Stomach (tissue), 9 donors: ENCODE results near the gene DSE. TPM values are rescaled to one million over a fixed set of nuclear protein-coding genes. Genes with fewer than 3 reads are reported as not detected.

Source experiments
- DNase-seq, 2 donors: peaks; one replicate each; pipeline versions ENCODE4 v3.0.0 to v3.0.0-alpha.2; 2013 to 2019
- H3K27ac ChIP-seq, 5 donors: fragments of 200-600 bp in 4 of 5; sonication (generic) in 4 of 5; one replicate each; pipeline ENCODE4 v1.5.1; 2013 to 2019; ENCODE audit warnings: mild to moderate bottlenecking in 1 of 5, moderate library complexity in 1 of 5
- H3K27me3 ChIP-seq, 3 donors: fragments of 200-600 bp; sonication (generic); one replicate each; pipeline ENCODE4 v1.5.1; 2017 to 2019; ENCODE audit warnings: mixed run types in 1 of 3
- H3K36me3 ChIP-seq, 4 donors: fragments of 200-600 bp; sonication (generic); 1 replicate in 3 of 4; 2 replicates in 1 of 4; pipeline ENCODE4 v1.5.1; 2016 to 2019
- H3K4me1 ChIP-seq, 4 donors: fragments of 200-600 bp; sonication (generic); one replicate each; pipeline ENCODE4 v1.5.1; 2016 to 2019
- H3K4me3 ChIP-seq, 4 donors: fragments of 200-600 bp; sonication (generic) in 3 of 4; one replicate each; pipeline ENCODE4 v1.5.1; 2016 to 2019; ENCODE audit warnings: mild to moderate bottlenecking in 1 of 4
- H3K9me3 ChIP-seq, 4 donors: fragments of 200-600 bp; sonication (generic); one replicate each; pipeline ENCODE4 v1.5.1; 2016 to 2019
- EP300 ChIP-seq: sonication (generic); formaldehyde crosslinking; IDR thresholded peaks from one replicate; pipeline ENCODE4 v1.6.1; 2017; ENCODE audit warnings: antibody characterized with exemption
- POLR2A ChIP-seq, 4 donors: fragments of 450-650 bp; IDR thresholded peaks; one replicate each; pipeline ENCODE4 v1.6.1; 2016; ENCODE audit warnings: antibody characterized with exemption in 4 of 4, control low read depth in 2 of 4, mild to moderate bottlenecking in 1 of 4, moderate library complexity in 1 of 4
- POLR2AphosphoS5 ChIP-seq, 3 donors: sonication (generic); formaldehyde crosslinking; IDR thresholded peaks; one replicate each; pipeline ENCODE4 v1.6.1; 2016; ENCODE audit warnings: antibody characterized with exemption in 3 of 3
- WGBS, 5 donors: extraction: QIAGEN DNeasy Blood & Tissue Kit in 3 of 5; methylation state at CpG; one replicate each; pipeline versions ENCODE4 v1.1.5 to v1.1.7; 2013 to 2018; 5-methylcytosine and 5-hydroxymethylcytosine counted together
- intact Hi-C: fragments of 100-400 bp; cut with DNase I; formaldehyde crosslinking; loops from one replicate; pipeline ENCODE4 v1.15.1; 2023; ENCODE audit warnings: low total_unique reads
- polyA plus RNA-seq, 3 donors: library from polyadenylated mRNA; stranded (reverse); fragments of 200-250 nt; gene quantifications; one replicate each; pipeline ENCODE4 v1.2.3, GENCODE V29; 2013
- total RNA-seq, 5 donors: library from RNA; depleted of rRNA; stranded (reverse); fragments of >200 nt; gene quantifications; one replicate each; pipeline versions ENCODE4 v1.1.0 to v1.2.3, GENCODE V29; 2014 to 2016
- TF ChIP-seq, protein P1 (sequence below), 7 experiments: fragments of 450-650 bp in 4 of 7; fragments of 200-600 bp in 3 of 7; sonication (generic) in 3 of 7; IDR thresholded peaks; one replicate each; pipeline ENCODE4 v1.5.1; 2016 to 2019; ENCODE audit warnings: antibody characterized with exemption in 7 of 7, control low read depth in 2 of 7, mild to moderate bottlenecking in 1 of 7
- donor health status: healthy with polysubstance abuse.
- donor health status: Bipolar disorder and iron deficiency.
- donor health status: healthy.

DSE gene
- total and polyA plus RNA-seq, 8 donors, result 3.8 to 39.8 (median 12.5) TPM

- no peaks in the 10 kb centered on the region for H3K36me3 ChIP-seq
- 5 to 8% (median 7%) methylated on average over 27 to 29 of the region's 29 CpGs for WGBS, 5 donors
- TF ChIP-seq, protein P1, sequence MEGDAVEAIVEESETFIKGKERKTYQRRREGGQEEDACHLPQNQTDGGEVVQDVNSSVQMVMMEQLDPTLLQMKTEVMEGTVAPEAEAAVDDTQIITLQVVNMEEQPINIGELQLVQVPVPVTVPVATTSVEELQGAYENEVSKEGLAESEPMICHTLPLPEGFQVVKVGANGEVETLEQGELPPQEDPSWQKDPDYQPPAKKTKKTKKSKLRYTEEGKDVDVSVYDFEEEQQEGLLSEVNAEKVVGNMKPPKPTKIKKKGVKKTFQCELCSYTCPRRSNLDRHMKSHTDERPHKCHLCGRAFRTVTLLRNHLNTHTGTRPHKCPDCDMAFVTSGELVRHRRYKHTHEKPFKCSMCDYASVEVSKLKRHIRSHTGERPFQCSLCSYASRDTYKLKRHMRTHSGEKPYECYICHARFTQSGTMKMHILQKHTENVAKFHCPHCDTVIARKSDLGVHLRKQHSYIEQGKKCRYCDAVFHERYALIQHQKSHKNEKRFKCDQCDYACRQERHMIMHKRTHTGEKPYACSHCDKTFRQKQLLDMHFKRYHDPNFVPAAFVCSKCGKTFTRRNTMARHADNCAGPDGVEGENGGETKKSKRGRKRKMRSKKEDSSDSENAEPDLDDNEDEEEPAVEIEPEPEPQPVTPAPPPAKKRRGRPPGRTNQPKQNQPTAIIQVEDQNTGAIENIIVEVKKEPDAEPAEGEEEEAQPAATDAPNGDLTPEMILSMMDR (IDR thresholded peaks at IDR 0.05), result no peak
- no peak for TF ChIP-seq POLR2A (IDR thresholded peaks at IDR 0.05)
- no peak for TF ChIP-seq POLR2AphosphoS5 (IDR thresholded peaks at IDR 0.05)
- peak overlapping the region; percentile 77 to 85 (median 81) for H3K4me3 ChIP-seq
- H3K27me3 ChIP-seq, result peaks cover 0 to 5% (median 0%) of the 10 kb centered on the region in 3 donors
- DNase-seq, result peak in 1 of 2 donors; percentile 25
- no peaks in the 10 kb centered on the region for H3K9me3 ChIP-seq
- H3K4me1 ChIP-seq, result peaks cover 7 to 33% (median 9%) of the 10 kb centered on the region in 4 donors
- H3K27ac ChIP-seq, result peak overlapping the region; percentile 78 to 95 (median 92)
- intact Hi-C loops, result no loop called here
Measured at GRCh38 chr6:116369964-116370759, 585 bp upstream of the DSE start.

- peak; percentile 56 to 91 for DNase-seq
- H3K4me3 ChIP-seq, result peak overlapping the region; percentile 77 to 85 (median 81)
- no peaks in the 10 kb centered on the region for H3K9me3 ChIP-seq
- H3K36me3 ChIP-seq, result no peaks in the 10 kb centered on the region
- intact Hi-C loops, result no loop called here
- H3K27me3 ChIP-seq, result peaks cover 0 to 5% (median 0%) of the 10 kb centered on the region in 3 donors
- 0 to 2% (median 1%) methylated on average over 18 to 75 of the region's 75 CpGs for WGBS, 5 donors
- H3K4me1 ChIP-seq, result peaks cover 7 to 33% (median 9%) of the 10 kb centered on the region in 4 donors
- TF ChIP-seq, protein P1 (IDR thresholded peaks at IDR 0.05), result no peak
- peak in 2 of 3 donors; percentile 27 to 59 for TF ChIP-seq POLR2AphosphoS5 (IDR thresholded peaks at IDR 0.05)
- peak overlapping the region; percentile 78 to 95 (median 92) for H3K27ac ChIP-seq
Measured at GRCh38 chr6:116371120-116371917, 572 bp downstream of the DSE start.

DNA sequence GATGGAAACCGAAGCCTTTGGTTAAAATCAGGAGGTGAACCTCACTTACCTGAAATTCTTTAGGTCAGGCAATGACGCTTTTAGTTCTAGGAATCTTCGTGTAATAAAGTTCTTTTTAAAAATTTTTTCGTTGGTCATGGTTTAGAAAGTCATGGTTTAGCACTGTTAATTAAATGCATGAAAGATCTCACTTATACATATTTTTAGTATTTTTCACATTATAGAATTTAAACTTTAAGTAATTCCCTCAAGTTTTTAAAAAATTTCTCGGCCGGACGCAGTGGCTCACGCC is 1.1 kb downstream of the DSE start:
- peak overlapping the region; percentile 77 to 85 (median 81) for H3K4me3 ChIP-seq
- DNase-seq, result no peak
- intact Hi-C loops, result no loop called here
- TF ChIP-seq POLR2AphosphoS5 (IDR thresholded peaks at IDR 0.05) (no peak), EP300 (no peak), POLR2A (IDR thresholded peaks at IDR 0.05) (no peak)
- TF ChIP-seq, protein P1 (IDR thresholded peaks at IDR 0.05), result no peak
- H3K27me3 ChIP-seq, result peaks cover 0 to 5% (median 0%) of the 10 kb centered on the region in 3 donors
- H3K4me1 ChIP-seq, result peaks cover 7 to 33% (median 9%) of the 10 kb centered on the region in 4 donors
- no peaks in the 10 kb centered on the region for H3K9me3 ChIP-seq
- WGBS, 5 donors, result 43 to 47% (median 45%) methylated on average over 8 of the region's 8 CpGs
- peak overlapping the region in 4 of 5 donors; percentile 84 to 95 (median 92) for H3K27ac ChIP-seq
- no peaks in the 10 kb centered on the region for H3K36me3 ChIP-seq

- Histone ChIP-seq H3K27ac (no peak overlapping the region), H3K4me3 (peak overlapping the region in 1 of 4 donors; percentile 22), H3K4me1 (peaks cover 7 to 33% (median 9%) of the 10 kb centered on the region in 4 donors), H3K27me3 (peaks cover 0 to 5% (median 0%) of the 10 kb centered on the region in 3 donors), H3K9me3 (no peaks in the 10 kb centered on the region), H3K36me3 (no peaks in the 10 kb centered on the region)
- TF ChIP-seq EP300 (no peak), POLR2AphosphoS5 (IDR thresholded peaks at IDR 0.05) (no peak), POLR2A (IDR thresholded peaks at IDR 0.05) (no peak)
- TF ChIP-seq, protein P1 (IDR thresholded peaks at IDR 0.05), result no peak
- no peak for DNase-seq
- WGBS, 5 donors, result 86 to 94% (median 89%) methylated on average over 6 of the region's 6 CpGs
- intact Hi-C loops, result no loop called here
Measured at GRCh38 chr6:116373300-116373699, 2.6 kb downstream of the DSE start.
